ENCODE data around the gene YJEFN3.

The YJEFN3 gene

DNA sequence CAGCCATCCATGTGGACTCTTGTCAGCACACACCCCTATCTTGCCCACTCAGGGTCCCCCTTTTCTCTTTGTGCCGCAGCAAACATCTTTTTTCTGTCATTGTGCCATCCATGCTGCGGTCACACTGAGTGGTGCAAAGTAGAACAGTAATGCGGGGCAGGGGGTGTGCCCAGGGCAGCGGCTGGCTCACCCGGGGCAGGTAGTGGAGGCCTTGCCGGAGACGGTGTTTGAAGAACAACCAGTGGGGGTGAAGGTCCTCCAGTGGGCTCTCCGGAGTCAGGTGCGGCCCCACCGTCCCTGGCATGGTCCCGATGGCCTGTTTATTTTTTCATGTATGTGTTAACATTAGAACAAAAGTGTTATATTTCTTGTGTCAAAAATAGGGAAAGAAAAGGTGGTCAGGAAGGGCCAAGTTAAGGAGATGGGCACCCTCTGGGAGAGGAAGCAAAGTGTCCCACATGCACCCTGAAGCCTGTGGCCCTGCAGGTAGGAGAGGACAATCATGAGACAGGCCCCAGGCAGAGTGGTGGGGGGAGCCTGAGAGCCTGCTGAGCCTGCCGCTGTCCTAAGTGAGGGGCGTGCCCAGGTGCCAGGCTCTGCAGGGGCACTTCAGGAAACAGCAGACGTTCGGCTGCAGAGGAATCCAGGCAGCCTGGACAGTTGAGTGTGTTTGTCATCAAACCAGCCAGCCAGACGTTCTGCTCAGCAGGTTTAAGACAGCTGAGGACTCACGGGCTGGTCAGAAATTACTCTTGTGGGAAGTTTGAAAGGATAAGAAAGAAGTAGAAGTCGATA, 25.7 kb upstream of the YJEFN3 start:
- POLR2A ChIA-PET, result no interaction called here
- CTCF ChIA-PET, result interaction anchor here (0.7 to 4.6 kb wide), 2 partner anchors 12 to 141 kb away, joined by 3 to 18 read pairs; no protein-coding TSS in a partner anchor
- no peak for DNase-seq (ENCODE audit: low read depth, low spot score)
- no peak overlapping the region for H3K4me3 ChIP-seq (ENCODE audit: low read depth, low read length)
- TF ChIP-seq, protein P1, sequence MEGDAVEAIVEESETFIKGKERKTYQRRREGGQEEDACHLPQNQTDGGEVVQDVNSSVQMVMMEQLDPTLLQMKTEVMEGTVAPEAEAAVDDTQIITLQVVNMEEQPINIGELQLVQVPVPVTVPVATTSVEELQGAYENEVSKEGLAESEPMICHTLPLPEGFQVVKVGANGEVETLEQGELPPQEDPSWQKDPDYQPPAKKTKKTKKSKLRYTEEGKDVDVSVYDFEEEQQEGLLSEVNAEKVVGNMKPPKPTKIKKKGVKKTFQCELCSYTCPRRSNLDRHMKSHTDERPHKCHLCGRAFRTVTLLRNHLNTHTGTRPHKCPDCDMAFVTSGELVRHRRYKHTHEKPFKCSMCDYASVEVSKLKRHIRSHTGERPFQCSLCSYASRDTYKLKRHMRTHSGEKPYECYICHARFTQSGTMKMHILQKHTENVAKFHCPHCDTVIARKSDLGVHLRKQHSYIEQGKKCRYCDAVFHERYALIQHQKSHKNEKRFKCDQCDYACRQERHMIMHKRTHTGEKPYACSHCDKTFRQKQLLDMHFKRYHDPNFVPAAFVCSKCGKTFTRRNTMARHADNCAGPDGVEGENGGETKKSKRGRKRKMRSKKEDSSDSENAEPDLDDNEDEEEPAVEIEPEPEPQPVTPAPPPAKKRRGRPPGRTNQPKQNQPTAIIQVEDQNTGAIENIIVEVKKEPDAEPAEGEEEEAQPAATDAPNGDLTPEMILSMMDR (IDR thresholded peaks at IDR 0.05; ENCODE audit: insufficient read depth, low read length, missing control alignments), result no peak

DNA sequence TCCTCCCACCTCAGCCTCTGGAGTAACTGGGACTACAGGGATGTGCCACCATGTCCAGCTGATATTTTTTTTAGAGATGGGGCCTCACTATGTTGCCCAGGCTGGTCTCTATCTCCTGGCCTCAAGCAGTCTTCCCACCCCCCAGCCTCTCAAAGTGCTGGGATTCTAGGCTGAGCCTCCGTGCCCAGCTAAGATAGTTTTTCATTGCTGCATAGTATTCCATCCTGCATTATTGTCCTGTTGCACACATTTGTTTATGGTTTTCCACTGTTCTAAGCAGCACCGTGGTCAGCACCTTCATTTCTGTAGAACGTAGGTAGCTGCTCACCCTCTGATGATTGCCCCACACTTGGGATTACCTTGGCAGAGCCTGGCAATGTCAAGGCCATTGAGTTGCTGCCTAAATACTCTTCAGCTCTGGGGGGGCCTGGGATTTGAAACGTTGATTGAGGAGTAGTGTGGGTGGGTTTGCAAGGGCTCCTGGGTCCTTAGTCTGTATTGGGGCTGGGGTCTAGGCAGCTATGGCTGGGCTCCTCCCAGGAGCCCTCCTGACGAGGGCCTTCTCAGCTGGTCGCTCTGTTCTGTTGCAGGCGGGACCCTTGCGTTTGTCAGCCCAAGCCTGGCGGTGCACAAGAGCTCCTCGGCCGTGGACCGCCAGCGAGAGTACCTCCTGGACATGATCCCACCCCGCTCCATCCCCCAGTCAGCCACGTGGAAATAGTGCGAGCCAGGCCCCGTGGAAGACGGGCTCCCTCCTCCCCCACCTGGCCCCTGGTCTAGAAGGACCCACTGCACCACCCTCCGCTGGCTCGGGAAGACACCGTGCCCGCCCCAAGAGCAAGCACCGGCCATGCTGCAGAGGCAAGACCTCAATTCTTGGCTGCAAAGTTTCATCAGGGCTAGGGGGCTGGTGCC, 23.7 kb upstream of the YJEFN3 start:
- ChIA-PET CTCF (interaction anchor here (0.6 to 1.5 kb wide), 6 partner anchors 14 to 139 kb away, joined by 3 to 5 read pairs (median 4); partner anchors contain the start of gene GMIP), POLR2A (interaction anchor here (1.1 kb wide), 1 partner anchor 11 kb away, joined by 3 read pairs; the partner anchor contains the start of gene NDUFA13)
- TF ChIP-seq, protein P1 (IDR thresholded peaks at IDR 0.05; ENCODE audit: insufficient read depth, low read length, missing control alignments), result no peak
- DNase-seq (ENCODE audit: low read depth, low spot score), result no peak
- H3K4me3 ChIP-seq (ENCODE audit: low read depth, low read length), result no peak overlapping the region

DNA sequence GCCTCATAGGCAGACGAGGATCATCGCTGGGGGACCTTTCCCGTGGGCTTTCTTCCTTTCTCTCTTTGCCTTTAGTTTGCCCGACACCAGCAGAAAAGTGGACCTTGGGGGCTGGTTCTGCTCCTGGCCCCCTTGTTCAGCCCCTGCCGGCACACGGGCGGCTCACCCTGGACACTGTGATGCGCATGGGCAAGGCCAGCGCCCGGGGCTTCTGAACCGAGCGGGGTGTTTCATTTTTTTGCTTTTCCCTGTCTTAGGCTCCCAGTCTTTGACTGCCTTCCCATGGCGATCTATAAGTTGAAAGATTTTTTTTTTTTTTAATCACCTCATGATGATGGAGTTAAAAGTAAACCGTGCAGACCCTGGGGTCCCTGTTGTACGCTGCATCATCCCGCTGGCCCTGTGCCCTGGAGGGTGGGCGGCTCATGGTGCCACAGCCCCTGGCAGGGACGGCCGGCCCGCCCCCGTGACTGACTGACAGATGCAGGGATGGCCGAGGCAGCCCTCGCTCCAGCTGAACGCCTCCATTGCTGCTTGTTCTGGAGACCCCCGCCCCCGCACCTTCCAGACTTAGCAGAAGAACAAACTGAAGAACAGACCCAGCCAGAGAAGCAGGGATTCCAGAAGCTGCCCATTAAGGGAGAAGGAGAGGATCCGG, 22.9 kb upstream of the YJEFN3 start:
- DNase-seq (ENCODE audit: low read depth, low spot score), result no peak
- H3K4me3 ChIP-seq (ENCODE audit: low read depth, low read length), result no peak overlapping the region
- CTCF ChIA-PET, result interaction anchor here (1.3 to 1.5 kb wide), 3 partner anchors 15 to 27 kb away, joined by 3 to 5 read pairs (median 5); no protein-coding TSS in a partner anchor
- POLR2A ChIA-PET, result no interaction called here
- TF ChIP-seq, protein P1 (IDR thresholded peaks at IDR 0.05; ENCODE audit: insufficient read depth, low read length, missing control alignments), result no peak

DNA sequence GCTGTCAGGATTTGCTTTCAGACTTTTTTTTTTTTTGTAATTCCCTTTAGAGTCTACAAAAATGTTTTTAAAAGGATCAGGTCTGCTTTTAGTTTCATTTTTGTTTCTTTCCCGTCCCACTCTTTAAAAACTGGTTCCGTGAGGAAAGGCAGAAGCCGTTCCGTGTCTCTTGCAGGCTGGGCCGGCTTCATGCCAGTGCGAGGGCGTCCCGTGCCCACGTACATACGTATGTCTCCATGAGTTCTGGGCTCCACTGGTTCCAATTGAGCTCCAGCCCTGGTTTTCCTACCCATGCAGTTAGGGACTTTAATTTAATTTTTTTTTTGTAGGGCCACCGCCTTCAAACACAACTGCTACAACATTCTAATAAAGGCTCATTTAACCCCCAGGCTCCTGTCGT, 22.1 kb upstream of the YJEFN3 start:
- CTCF ChIA-PET, result no interaction called here
- DNase-seq (ENCODE audit: low read depth, low spot score), result no peak
- no peak overlapping the region for H3K4me3 ChIP-seq (ENCODE audit: low read depth, low read length)
- POLR2A ChIA-PET, result no interaction called here
- TF ChIP-seq, protein P1 (IDR thresholded peaks at IDR 0.05; ENCODE audit: insufficient read depth, low read length, missing control alignments), result no peak

DNA sequence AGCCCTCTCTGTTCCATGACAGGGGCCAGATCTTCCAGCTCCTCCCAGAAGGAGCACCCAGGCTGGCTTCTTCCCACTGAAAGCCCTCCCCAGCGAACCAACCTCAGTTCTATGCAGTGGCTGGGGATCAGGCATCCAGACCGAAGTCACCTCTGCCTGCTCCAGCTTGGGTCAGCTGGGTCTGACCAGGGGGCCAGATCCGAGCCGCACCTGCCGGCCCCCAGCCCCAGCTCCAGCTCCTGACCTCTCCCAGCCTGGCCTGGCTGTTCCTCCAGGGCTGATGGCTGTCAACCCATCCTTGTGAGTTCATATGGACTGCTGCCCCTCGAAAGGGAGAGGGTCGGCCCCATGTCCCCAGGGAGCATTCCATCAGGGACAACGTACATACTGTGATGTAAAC, 21.4 kb upstream of the YJEFN3 start:
- ChIA-PET CTCF (interaction anchor here (0.8 to 1.6 kb wide), 3 partner anchors 9 to 16 kb away, joined by 3 to 7 read pairs (median 3); partner anchors contain the start of gene NDUFA13), POLR2A (no interaction called here)
- TF ChIP-seq, protein P1 (IDR thresholded peaks at IDR 0.05; ENCODE audit: insufficient read depth, low read length, missing control alignments), result no peak
- no peak overlapping the region for H3K4me3 ChIP-seq (ENCODE audit: low read depth, low read length)
- DNase-seq (ENCODE audit: low read depth, low spot score), result no peak

Data from AG04449 (cell line).